Myocyte (in vitro differentiated cells): ENCODE data around the gene TAPT1. TPM values are rescaled to one million over a fixed set of nuclear protein-coding genes. Genes with fewer than 3 reads are reported as not detected.

ENCODE experiments used
- DNase-seq: peaks from one replicate; pipeline ENCODE4 v3.0.0-alpha.2; 2012; ENCODE audit warnings: low read depth
- total RNA-seq: library from RNA; depleted of rRNA; stranded (reverse); fragments of >200 nt; gene quantifications from 2 replicates; pipeline ENCODE4 v1.2.3, GENCODE V29; 2014

Gene TAPT1
- total RNA-seq, 1 donor from 2014 or later = 17.1 TPM

DNA sequence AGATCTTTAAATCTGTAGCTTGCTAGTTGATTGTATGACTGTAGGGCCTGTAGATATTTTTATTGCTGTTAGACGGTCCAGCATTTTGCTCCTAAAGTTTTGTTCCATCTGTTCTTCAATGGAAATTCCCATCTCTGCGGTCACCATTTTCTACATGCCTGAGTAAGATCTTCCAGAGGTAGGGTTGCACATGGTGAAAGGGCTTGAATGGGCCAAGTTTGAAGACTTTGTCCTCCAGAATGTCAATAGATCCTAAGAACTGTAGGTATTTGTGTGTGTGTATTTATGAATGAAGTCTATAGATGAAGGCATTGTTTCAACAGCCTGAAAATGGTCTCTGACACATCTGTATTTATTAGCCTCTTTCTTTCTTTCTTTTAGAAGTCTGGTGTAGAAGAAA is 22.3 kb upstream of the TAPT1 start:
- DNase-seq = no peak

DNA sequence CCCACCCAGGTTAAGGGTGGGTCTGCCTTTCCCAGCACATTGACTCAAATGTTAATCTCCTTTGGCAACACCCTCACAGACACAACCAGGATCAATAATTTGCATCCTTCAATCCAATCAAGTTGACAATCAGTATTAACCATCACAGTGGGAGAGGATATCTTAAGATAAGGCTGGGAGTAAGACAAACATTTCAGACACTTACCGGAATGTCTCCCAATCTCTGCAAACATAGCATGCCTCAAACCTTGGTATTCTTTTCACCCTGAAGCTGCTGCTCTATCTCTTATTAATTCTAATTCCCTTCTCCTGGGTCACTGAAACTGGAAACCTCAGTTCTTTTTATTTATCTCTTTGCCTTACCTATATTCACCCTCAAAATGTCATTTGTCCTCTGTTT is 19.0 kb upstream of the TAPT1 start:
- no peak for DNase-seq

DNA sequence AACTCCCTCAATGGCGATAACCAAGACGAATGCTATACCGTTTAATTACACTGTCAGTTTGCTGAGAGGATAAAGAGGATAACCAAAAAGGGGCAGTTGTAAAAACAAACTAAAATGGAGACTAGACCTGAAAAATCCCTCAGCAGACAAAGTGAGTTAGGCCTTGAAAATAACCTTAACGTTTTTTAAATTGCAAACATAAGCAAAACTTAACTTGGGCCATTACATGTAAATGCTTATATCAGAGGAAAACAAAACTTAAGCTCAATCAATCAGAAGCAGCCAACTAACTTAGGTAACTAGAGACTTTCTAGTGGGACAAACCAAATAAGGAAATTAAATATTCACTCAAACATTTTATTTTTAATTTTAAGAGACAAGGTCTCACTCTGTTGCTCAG is 17.0 kb upstream of the TAPT1 start:
- DNase-seq = no peak

DNA sequence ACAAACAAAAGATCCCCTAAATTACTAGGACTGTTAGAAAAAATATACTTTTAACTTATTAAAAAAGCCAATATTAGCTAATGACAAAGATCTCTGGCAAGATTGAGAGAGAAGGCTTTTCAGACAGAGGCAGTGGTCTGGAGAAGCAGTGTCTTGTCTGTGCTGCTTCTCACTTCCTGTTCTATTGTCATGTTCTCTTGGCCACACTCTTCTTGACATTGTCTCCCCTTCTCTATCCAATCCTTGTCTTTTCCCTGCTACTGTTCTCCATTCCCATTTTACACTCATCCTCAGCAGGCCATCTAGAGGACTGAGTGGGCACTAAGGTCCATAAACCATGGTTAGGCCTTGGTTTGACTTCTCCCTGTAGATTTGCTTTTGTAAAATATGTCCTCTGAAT is 14.0 kb upstream of the TAPT1 start:
- DNase-seq = no peak

DNA sequence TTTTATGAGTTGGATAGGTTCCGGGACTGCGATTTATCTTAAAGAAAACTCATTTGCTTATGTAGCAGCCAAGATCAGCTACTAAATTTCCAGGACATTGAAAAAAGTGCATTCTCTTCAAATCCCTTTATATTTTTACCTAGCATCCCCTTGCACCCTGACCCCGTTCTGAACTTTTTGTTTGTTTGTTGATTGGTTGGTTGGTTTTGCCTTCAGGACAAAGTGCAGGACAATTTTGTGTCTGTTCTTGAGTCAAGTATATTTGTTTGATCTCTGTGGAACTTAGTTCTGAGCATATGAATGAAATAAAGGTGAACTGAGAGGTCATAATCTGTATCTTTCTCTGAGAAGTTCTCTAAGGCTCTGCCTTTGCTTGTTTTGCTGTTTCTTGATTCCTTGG is 12.8 kb upstream of the TAPT1 start:
- no peak for DNase-seq

DNA sequence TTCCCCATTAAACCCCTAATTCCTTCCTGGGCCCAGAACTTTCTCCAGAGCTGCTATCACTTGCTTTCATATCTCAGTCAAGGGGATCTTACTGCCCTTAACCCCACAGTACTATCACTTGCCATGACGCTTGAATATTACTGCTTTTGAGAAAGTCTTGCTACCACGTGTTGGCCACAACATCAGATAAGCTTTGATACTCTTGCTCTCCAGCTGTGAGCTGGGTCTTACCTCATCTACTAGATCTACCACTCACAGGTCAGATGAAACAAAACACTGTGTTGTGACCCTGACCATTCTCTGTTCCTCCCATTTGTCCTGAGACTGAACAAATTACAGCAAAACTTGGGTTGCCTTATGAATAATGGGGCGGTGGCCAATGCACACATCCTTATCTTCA is 12.1 kb upstream of the TAPT1 start:
- DNase-seq = no peak

DNA sequence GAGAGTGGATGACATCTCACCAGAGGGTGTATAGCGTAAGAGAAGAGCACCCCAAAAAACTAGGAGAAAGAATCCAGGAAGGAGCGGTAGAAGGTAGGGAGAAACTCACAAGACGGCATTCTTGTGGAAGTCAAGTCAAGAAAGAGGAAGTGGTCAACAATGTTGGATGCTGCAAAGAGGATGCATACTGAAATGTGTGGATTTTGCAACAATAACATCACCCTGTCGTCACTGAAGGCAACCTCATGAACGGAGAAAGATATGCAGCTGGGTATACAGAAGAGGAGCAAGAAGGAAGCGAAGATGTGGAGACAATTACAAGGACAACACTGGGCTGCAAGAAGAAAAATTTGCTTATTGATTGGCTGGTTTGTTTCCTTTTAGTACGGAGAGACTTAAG is 11.4 kb upstream of the TAPT1 start:
- no peak for DNase-seq

DNA sequence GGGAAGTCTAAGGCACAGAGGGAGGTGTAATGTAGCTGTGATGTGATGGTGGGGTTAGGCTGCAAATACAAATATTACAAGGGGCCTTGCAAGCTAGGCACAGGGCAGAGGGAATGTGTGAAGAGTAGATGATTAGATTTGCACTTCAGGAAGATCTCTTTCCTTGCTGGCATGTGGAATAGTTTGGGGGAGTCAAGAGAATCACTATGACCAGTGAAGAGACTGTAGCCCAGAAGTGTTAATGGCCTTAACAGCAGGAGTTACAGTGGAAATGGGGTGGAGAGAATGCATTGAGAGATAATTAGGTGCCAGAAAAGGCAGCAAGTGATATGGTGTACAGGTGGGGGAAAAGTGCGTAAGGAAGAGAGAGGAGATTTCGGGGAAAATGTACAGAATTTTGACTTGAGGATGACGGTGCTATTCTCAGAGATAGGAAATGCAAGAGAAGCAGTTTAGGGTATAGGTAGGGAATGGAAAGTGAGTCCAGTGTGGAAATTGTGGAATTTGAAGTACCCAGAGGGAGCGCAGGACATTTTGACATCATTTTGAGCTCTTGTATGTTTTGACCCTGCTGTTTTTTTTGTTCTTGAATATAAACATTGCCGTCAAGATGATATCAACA is 10.2 kb upstream of the TAPT1 start:
- no peak for DNase-seq

DNA sequence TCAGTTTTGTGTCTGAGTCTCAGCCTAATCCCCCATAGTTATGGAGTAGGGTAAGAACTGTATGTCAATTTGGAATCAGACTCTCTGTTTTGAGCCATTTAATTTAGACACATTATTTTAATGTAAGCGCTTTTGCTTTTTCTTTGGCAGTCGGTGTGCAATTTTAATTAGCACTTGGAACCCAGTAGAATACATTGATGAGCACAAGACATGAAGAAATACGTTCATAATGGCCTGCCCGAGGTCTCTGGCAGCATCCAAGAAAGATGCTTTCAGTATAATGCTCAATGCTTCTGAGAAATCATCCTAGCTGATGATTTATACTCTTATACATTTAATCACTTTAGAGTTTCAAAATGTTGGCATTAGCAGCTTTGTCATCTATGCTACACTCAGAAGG is 8.9 kb upstream of the TAPT1 start:
- no peak for DNase-seq

DNA sequence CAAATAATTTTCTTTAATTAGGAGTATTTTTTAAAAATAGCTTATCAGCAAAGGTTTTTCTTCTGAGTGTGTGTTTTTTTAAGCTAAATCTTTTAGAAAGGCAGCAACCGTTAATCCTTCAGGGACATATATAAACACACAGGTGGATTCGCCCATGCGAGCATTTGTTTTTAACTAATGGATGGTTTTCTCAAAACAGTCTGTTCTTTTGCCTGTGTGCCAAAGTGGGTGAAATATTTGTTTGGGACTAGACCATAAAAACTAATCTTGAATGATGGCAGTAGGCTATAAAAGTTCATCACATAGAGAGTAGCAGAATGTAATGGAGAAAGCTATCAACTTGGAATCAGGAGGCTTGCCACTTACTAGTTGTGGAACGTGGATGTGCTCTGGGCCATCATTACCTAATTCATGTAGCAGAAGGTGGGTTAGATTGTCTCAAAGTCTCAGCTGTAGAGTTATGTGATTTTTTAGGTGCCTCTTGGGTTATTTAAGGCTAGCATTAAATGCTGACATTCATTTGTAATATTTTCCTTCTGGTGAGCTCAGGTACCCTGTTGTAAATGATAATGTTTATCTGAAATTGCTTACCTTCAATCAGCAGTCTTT is 7.4 kb upstream of the TAPT1 start:
- DNase-seq = no peak

DNA sequence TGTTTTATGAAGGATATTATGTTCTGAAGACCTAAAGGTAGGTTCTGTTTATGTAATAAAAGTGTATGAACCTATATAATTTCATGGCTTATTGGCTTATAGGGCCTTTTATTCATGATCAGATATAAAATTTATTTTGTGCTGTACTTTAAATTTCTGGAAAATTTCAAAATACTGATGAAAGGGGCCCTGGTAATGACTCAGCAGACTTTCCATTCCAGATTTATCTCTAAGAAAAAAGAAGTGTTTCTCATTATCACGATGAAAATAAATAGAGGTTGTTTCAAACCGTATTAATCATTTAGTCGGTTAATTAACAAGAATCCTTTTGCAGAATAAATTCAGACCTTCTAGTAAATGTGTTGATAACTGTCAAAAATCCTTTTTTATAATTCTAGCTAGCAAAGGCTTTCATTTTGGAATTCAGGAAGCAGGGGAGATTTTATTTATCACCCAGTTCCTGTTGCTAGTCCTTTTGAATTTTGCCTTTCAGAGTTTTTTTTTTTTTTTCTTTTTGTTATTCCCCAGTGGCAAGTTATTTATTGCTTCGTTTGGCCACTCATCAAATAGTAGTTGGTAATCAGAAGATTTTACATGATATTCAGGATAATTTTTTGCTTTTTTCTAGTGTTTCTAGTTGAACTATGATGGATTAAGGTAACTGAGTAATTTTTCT is 5.4 kb upstream of the TAPT1 start:
- peak; percentile 3 for DNase-seq

DNA sequence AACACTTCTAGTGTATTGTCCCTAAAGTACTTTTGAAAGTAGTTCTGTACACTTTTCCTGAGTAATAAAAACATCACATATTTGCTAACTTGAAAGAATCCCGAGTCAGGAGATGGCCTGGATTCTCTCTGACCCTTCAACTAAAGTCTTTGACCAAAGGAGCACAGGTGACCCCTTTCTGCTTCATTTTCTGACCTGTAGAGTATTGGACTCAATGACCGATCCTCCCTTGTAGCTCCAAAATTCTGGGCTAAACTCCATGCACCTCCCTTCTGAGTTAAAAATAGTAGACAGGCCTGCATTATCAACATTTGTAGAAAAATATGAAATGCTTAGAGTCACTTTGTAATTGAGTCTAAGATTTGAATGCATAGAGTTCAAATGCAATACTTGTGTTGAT is 4.0 kb upstream of the TAPT1 start:
- no peak for DNase-seq

DNA sequence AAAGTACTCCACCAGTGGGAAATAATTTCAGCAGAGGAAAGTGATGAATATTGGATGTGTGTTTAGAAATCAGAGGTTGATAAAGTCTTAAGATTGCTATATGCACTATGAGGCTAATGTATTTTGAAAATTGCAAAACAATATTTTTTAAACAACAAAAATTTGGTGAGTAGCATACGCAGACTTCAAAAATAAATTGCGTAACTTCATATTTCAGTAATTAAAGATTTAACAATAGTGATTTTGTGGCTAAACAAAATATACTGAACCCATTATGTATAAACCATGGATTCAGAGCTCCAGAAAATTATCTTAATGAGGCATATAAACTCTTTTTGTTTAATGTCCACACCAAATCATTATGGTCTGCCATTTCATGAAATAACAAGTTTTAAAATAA is 3.3 kb upstream of the TAPT1 start:
- no peak for DNase-seq

DNA sequence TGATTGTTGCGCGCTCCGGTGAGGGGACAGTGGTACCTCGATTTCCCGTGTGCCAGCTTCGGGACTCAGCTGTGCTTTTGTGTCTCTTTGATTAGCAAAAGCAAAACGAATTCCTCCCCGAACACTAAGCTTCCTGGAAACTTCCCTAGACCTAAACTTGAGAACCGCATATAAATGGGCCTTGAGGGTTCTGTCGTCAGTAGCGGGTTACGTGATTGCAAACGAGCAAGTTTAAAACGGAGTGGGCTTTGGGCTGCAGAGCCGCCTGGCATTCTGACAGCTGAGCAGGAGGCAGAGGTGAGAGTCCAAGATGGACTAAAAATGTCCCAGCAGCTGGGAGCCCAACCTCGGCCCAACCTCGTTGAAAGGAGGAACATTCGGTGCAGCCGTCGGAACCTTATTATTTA is 1.2 kb upstream of the TAPT1 start:
- peak; percentile 69 for DNase-seq

DNA sequence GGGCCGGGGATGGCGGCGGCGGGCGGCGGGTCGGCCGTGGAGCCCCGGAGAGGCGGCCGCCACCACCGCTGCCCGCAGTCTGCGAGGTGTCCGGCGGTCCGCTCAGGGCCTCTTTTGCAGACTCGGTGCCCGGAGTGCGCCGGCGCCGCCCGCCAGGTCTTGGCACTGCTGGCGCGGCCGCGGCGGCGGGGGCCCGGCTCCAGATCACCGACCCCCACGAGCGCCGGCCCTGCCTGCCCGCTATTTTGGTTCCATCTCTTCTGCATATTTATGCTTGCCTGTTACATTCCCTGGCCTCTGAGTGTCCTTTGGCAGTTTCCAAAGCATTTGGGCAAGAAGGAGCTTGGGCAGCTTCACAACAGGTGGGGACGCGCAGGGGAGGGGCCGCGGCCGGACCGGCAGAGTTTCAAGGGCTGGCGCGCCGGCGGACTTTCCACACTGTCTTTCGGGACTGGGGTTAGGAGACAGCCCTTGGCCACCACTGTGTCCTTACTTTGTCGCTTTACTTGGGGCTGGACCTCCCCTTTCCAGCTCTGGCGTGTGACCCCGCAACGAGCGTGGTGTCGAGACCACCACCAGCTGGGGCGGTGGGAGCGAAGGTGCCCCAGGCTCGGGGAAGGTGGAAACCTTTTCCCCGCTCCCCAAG is 668 bp upstream of the TAPT1 start:
- peak; percentile 78 for DNase-seq

DNA sequence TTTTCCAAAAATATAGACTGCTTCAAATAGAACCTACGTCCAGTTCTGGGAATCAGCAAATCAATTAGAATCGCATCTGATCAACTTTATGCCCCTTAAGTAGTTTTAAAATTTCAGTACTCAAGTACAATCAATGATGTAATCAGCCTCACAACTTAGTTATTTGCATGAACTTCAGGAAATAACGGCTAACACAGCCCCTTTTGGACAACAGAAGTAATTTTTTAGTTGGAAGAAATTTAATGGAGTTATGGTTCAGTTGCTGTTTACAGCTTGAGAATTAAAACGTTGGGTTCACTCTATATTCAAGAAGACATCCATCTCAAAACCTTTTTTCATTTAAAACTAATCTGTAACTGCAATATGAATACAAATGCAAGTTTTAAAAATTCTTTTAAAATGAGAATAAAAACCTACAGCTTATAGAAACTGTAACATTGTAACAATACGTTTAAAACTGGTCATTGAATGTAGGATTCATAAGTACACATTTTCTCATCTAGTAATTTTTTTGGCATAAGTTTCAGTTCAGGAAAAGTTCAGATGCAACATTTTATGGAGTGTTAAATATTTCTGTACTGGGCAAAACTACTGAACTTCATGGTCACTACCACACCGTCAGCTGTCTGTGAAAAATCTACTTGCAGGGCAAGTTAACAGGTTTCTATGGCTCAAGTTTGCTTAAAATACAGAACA is 956 bp downstream of the TAPT1 start:
- peak; percentile 10 for DNase-seq

DNA sequence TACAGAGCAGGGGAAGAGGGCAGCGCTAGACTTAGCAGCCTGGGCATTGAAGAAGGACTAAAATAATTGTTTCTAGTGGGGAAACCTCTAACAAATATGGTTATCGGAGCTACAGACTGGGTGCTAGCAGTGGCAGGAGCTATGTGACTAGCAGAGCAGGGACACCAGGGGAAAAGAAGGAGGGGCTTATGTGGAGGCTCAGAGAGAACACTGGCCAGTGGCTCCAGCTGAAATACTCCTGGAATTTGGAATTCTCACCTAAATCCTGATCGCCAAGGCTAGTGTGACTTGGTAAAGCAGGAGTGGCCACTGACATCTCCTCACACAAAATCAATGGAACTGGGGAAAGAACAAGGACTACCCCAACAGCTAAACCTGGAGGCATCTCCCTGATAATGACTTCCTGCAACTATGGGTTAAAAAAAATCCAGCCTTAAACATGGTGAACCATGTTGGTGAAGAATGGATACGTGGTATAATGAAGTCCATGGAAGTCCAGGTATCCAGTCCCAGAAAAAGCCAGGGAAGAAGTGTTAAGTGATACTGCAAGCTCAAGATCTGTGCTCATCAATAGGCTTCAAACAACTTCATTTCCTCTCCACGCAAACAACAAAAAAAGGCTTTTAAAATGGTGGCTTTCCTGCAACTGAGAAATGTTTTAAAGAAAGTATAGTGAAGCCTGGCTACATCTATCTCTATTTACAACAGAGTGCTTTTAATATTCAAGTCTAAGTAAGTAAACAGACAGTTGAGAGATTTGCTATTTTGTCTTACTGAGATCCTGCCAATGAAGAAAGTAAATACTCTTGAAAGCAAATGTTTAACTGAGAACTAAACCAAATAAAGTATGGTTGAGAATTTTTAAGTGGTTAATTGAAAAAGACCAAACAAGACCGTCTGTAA is 1.8 kb downstream of the TAPT1 start:
- no peak for DNase-seq

DNA sequence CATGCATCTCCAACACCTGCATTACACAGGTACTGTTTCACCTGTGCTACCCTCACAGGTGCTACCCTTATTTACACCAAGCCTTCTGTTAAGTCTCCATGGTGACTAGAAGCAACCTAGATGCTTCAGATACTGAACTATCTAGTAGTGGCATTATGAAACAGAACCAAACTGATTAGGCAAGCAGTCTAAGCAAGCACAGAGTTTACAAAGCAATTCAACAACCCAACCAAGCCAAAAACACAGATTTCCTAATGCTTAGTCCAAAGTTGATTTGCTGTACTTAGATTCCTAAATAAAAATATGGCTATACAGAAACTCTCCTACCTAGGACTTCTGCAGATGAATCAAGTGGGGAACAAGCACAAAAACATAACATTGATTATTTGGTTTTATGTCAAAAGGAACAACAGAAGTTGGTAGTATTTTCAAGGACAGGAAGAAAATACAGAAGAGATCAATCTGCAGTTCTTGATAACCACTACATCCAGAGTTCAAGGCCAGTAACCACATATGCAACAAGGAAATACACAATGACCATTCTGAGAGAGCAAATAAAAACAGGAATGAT is 3.2 kb downstream of the TAPT1 start:
- DNase-seq = no peak

DNA sequence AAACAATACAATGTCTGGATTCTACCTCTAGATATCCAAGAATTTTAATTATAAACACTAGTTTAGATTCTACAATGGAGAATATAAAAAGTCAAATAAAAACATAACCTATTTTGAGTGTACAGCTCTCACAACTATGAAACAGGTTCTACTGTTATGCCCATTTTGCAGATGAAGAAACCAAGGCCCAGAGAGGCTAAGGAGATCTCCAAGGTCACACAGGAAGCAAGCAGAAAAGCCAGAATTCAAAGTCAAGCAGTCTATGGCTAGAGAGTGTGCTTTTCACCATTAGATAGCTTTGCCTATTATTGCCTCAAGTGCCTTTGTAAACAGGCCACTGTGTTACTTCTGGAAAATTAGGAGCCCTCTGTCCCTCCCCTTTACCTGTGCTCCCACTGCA is 7.3 kb downstream of the TAPT1 start:
- no peak for DNase-seq

DNA sequence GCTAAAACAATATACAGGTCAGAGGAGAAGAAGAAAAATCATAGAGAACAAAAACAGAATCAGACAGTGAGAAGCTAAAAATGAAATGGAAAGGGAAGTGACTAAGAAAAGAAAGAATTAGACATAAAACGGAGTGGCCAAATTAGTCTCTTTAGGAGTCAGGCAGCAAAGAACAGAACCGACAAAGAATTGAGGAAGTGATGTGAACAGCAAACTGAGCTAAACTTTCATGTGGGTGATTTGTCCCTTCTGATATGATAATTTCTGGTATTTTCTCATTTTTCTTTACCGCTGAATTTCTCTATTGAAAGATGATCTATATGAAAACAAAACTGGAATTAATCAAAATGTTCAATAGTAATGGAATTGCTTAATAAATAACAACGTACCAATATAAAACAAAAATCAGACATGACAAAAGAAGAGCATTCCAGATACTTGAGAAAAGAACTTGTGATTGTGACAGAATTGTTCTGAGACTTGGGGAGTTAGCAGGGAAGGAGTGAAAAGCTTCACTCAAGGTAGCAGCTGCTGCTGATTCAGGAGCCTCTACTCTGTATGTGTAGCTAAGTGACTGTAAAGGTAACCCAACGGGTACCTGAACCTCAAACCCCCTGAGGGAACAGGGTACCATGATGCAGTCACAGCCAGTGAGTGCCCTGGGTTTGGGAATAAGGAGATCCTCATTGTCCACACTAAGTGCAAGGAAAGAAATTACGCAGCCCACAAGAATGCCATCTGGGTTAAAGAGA is 8.8 kb downstream of the TAPT1 start:
- DNase-seq = no peak
